Stimulated activated effector memory CD8-positive, alpha-beta T cell treated with anti-CD3 and anti-CD28 coated beads, Interleukin-12 subunit alpha, Interleukin-12 subunit beta, amount 100 ng/mL, for 72 hours (primary cell): ENCODE results near the gene UPF1.
"Not testable (repeated sequence)": the region's sequence is repeated elsewhere in the genome, so short reads cannot be mapped to it uniquely, and the experiment has no call there.

ENCODE experiments used
- ATAC-seq: fragments of 150-1000 bp; cut with Tn5 transposase; 2 replicates; pipeline ENCODE4 v1.10.0; 2021
- DNase-seq, 2 donors: peaks; one replicate each; pipeline ENCODE4 v3.0.0; 2021 to 2022; ENCODE audit warnings: low spot score in 2 of 2
- H3K27ac Mint-ChIP-seq: one replicate; pipeline ENCODE4 v1.8.0; 2022; ENCODE audit warnings: mild to moderate bottlenecking, mixed read lengths
- H3K36me3 Mint-ChIP-seq: one replicate; pipeline ENCODE4 v1.8.0; 2022; ENCODE audit warnings: mild to moderate bottlenecking, mixed read lengths
- H3K4me1 Mint-ChIP-seq: one replicate; pipeline ENCODE4 v1.8.0; 2022; ENCODE audit warnings: mixed read lengths
- H3K4me3 Mint-ChIP-seq: one replicate; pipeline ENCODE4 v1.8.0; 2022; ENCODE audit warnings: mild to moderate bottlenecking, mixed read lengths
- H3K9me3 Mint-ChIP-seq: one replicate; pipeline ENCODE4 v1.8.0; 2022; ENCODE audit warnings: mixed read lengths

The UPF1 gene

DNA sequence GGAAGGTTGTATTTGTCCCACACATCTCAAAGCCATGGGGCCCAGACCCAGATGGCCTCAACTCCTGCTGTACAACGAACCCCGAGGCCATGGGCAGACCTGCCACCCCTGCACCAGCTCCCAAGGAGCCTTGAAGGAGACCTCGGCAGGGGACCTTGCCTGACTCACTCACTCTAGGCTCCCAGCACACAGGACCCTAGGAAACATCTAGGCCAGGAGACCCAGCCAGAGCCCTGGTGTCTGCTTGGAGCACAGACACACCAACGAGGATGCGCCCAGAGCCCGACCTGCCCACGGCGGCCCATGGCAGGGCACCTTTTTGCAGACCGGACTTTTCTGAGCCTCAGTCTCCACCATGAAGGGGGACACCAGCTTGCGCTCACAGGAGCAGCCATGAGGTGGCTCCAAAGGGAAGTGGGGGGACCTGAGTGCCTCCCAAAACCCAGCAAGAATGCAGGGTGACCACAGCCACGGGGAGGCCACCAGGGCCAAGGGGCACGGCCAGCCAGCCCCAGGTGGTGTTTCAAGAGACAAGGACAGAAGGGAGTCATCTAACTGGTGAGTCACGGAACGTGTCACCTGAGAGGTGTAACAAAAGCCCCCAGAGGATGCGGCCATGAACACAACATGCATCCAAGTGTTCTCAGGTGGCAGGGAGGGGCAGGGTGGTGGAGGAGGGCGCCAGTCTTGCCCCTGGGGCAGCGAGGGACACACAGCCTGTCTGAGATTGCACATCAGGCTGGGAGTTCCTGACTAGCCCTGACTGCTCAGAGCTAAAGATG, 69.1 kb downstream of the UPF1 start:
- ATAC-seq (no peak), DNase-seq (no peak)
- no peaks in the 10 kb centered on the region for H3K9me3 Mint-ChIP-seq
- no peak overlapping the region for H3K4me3 Mint-ChIP-seq
- peaks cover 52% of the 10 kb centered on the region for H3K36me3 Mint-ChIP-seq
- H3K27ac Mint-ChIP-seq = no peak overlapping the region
- peaks cover 16% of the 10 kb centered on the region for H3K4me1 Mint-ChIP-seq

DNA sequence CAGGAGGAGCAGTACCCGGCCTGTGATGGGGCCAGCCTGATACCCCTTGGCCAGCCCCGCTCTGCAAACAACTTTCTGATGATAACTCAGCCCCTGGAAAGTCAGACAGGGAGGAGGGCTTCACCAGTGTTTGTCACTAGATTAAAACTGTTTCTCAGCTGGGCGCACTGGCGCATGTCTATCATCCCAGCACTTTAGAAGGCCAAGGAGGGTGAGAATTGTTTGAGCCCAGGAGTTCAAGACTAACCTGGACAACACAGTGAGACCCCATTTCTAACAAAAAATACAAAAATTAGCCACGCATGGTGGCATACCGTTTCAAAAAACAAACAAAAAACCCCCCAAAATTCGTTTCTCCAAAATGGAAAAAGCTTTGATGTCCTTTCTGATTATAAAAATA, 69.7 kb downstream of the UPF1 start:
- ATAC-seq (no peak), DNase-seq (no peak)
- no peak overlapping the region for H3K27ac Mint-ChIP-seq
- peaks cover 58% of the 10 kb centered on the region for H3K36me3 Mint-ChIP-seq
- no peak overlapping the region for H3K4me3 Mint-ChIP-seq
- H3K4me1 Mint-ChIP-seq = peaks cover 12% of the 10 kb centered on the region
- no peaks in the 10 kb centered on the region for H3K9me3 Mint-ChIP-seq

DNA sequence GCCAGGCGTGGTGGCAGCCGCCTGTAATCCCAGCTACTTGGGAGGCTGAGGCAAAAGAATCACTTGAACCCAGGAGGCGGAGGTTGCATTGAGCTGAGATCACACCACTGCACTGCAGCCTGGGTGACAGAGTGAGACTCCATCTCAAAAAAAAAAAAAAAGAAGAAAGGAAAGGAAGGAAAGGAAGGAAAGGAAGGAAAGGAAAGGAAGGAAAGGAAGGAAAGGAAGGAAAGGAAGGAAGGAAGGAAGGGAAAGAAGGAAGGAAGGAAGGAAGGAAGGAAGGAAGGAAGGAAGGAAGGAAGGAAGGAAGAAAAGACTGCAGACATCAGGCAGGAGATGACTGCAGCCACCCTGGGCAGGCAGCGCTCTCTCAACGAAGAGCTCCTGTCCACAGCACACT, 70.8 kb downstream of the UPF1 start:
- not testable (repeated sequence) for ATAC-seq, DNase-seq, H3K4me1 Mint-ChIP-seq, H3K4me3 Mint-ChIP-seq, H3K9me3 Mint-ChIP-seq
- Mint-ChIP-seq H3K36me3 (peaks cover 57% of the 10 kb centered on the region), H3K27ac (peak overlapping the region; percentile 56)

DNA sequence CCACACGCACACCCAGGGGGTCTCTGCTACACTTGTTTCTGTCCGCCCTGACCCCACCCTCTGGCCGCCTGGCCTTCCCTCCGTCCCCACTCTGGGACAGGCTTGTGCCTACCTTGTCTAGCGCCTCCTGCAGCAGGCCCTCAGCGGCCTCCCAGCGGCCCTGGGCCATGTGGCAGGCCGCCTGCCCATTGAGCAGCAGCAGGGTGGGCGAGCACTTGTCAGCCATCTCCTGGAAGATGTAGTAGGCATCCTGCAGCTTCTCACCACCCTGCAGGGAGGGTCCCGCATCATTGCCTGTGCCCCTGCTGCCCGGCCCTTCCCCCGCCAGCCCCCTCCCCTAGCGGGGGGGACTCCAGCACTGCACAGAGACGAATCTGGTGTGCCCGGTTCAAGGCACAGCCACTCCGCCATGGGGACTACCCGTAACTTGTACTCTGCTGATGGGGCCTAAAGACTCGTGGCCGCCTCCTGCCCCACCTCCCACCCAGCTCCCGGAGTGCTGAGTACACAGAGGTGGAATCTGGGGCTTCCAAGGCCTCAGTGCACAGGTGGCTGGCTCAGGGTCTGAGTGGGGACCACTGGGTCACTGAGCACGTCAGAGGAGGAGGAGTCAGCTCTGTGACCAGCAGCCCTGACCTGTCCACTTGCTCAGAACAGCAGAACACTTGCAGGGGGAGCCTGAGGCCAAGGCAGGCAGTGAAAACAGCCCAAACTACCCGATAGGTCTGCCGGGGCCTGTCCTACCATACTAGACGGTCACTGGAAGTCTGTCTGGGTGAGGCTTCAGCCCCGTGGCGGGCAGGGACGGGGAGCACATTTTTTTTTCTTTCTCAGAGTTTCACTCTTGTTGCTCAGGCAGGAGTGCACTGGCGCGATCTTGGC, 71.6 kb downstream of the UPF1 start:
- H3K36me3 Mint-ChIP-seq = peaks cover 53% of the 10 kb centered on the region
- no peaks in the 10 kb centered on the region for H3K9me3 Mint-ChIP-seq
- DNase-seq (no peak), ATAC-seq (no peak)
- peak overlapping the region; percentile 61 for H3K27ac Mint-ChIP-seq
- no peak overlapping the region for H3K4me3 Mint-ChIP-seq
- H3K4me1 Mint-ChIP-seq = no peaks in the 10 kb centered on the region

DNA sequence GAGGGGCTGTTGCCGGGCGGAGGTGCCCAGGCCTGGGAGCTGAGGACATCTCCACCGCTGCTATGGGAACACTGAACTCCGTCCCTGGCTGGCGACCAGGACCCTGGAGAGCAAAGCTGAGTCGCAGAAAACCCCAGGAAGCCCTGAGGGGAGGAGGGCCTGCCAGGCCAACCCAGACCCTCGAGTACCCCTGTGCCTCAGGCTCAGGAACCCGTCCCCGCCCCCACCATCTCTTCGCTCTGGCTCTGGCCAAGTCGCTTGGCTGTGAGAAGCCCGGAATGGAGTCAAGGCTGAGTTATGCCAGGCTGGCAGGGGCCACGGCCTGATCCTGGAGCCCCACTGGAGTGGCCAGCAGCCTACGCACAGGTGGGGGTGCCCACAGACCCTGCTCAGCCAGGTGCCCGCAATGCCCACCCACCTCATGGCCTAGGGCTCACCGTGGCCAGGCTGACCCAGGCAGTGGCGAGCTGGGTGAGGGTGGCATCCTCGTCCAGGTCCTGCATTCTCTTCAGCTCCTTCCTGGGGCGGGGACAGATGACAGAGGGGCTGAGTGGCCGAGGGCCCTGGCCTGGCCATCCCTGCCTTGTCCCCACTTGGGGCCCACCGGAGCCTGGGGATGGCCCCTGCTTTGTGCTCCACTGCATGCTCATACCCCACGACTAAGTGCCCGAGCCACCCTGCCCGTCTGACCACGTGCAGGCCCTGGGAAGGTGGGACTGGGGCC, 72.7 kb downstream of the UPF1 start:
- H3K4me3 Mint-ChIP-seq = no peak overlapping the region
- H3K9me3 Mint-ChIP-seq = no peaks in the 10 kb centered on the region
- H3K27ac Mint-ChIP-seq = no peak overlapping the region
- no peak for DNase-seq
- peaks cover 63% of the 10 kb centered on the region for H3K36me3 Mint-ChIP-seq
- H3K4me1 Mint-ChIP-seq = peaks cover under 1% of the 10 kb centered on the region
- ATAC-seq = no peak

DNA sequence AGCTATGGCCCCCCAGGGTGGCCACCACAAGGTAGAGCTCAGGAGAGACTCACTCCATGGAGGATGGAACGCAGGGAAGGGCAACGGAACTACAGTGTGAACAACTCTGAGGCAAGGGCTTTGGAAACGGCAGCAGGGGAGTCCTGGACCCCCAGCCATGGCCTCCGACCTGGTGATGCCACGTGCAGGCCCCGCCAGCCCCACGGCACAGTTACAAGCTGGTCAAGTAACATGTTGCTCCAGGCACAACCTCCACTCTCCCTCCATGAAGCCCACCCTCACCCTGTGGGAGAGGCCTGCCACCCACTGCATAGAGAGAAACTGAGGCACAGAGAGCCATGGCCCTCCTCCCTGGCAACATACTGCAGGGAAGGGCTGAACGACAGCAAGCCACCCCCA, 73.3 kb downstream of the UPF1 start:
- Mint-ChIP-seq H3K4me1 (peaks cover 6% of the 10 kb centered on the region), H3K4me3 (no peak overlapping the region), H3K9me3 (no peaks in the 10 kb centered on the region), H3K36me3 (peaks cover 63% of the 10 kb centered on the region), H3K27ac (no peak overlapping the region)
- no peak for DNase-seq
- ATAC-seq = no peak

DNA sequence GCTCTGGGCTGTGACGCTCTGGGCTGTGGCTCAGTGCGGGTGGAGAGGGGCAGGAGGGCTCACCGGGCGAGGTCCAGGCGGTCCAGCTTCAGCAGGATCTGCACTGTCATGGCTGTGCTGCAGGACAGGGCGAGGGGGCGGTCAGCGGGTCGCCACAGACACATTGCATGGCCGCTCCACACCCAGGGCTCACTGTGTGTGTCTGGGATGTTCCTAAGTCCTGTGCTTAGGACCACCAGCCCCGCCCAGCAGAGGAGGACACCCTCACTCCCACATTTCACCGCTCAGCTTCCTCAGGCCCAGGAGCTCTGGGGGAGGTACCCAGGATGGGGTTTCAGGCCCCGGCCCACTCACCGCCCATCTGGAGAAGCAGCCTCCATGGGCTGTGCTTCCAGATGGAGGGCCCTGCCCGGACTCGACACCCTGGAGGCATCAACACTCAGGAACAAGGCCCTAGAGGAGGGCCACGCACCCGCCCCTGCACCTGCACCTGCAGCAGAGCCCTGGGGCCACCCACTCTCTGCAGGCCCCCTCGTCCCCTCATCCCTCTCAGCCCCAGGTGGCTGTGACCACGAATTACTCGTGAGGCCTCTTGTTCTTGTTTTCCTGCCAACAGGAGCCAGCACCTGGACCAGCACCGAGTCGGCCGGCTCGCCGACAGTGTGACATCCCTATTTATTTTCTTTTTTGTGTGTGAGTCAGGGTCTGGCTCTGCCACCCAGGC, 73.9 kb downstream of the UPF1 start:
- Mint-ChIP-seq H3K9me3 (no peaks in the 10 kb centered on the region), H3K4me1 (peaks cover 6% of the 10 kb centered on the region), H3K27ac (no peak overlapping the region), H3K36me3 (peaks cover 64% of the 10 kb centered on the region), H3K4me3 (no peak overlapping the region)
- ATAC-seq = no peak
- DNase-seq = no peak

DNA sequence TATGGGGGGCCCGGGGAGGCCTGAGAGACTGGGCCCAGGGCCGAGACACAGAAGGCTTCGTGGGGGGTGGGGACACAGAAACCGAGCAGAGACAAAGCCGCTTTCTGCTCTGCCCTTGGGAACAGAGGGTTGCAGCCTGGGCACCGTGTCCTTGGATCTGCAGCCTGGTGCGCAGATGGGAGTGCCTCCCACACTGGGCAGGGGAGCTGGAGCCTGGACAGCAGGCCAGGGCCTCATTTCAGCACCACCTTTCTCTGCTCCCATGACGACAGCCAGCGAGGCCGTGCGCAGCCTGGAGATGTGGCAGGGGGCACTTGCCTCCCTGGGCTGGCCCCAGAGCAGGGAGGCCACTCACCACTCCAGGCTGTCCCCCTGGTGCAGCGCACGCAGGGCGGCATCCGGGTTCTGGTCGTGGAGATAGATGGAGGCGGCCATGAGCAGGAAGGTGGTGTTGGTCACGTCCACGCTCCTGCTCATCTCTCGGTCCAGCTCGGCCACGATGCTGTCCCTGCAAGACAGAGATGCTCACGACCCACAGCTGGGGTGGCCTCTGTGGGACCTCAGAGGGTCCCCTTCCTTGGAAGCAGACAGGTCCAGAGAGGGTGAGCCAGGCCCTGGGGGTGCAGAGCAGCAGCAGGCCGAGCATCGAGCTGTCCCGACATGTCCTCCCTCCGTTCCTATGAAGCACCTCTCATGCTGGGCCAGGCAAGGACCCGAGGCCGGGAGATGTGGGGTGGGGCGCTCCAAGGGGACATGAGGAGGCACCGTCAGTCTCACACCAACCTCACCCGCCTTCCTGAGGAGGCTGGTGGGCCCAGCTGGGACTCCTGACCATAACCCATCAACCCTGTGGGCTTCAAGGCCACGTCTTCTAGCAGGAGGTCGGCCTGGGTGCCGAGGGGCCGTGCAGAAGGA, 75.1 kb downstream of the UPF1 start:
- Mint-ChIP-seq H3K36me3 (peaks cover 69% of the 10 kb centered on the region), H3K4me1 (peaks cover 6% of the 10 kb centered on the region), H3K27ac (no peak overlapping the region), H3K9me3 (no peaks in the 10 kb centered on the region), H3K4me3 (no peak overlapping the region)
- no peak for ATAC-seq
- no peak for DNase-seq

DNA sequence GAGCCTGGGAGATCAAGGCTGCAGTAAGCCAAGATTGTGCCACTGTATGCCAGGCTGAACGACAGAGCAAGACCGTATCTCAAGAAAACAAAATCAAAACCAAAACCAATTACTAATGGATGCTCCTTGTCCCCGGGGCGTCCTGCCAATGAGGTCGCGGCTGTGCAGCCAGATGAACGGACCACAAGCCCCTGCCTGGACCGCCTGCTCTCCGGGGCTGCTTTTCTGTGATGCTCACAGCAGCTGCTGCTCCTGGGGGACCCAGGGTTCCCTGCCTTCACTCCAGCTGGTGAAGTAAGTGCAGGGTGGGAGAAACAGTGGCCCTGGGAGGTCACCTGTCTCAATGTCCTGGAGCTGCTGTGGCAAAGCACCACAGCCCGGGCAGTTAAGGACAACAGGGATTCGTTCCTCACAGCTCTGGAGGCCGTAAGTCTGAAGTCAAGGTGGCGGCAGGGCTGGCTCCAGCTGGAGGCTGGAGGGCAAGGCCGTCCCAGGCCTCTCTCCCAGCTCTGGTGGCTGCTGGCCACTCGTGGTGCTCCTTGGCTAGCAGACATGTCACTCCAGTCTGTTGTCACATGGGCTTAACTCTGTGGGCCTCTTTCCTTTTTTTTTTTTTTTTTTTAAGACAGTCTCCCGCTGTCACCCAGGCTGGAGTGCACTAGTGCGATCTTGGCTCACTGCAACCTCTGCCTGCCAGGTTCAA, 77.3 kb downstream of the UPF1 start:
- no peak overlapping the region for H3K4me3 Mint-ChIP-seq
- H3K36me3 Mint-ChIP-seq = peaks cover 70% of the 10 kb centered on the region
- DNase-seq (no peak), ATAC-seq (no peak)
- H3K9me3 Mint-ChIP-seq = no peaks in the 10 kb centered on the region
- no peak overlapping the region for H3K27ac Mint-ChIP-seq
- peaks cover 21% of the 10 kb centered on the region for H3K4me1 Mint-ChIP-seq

DNA sequence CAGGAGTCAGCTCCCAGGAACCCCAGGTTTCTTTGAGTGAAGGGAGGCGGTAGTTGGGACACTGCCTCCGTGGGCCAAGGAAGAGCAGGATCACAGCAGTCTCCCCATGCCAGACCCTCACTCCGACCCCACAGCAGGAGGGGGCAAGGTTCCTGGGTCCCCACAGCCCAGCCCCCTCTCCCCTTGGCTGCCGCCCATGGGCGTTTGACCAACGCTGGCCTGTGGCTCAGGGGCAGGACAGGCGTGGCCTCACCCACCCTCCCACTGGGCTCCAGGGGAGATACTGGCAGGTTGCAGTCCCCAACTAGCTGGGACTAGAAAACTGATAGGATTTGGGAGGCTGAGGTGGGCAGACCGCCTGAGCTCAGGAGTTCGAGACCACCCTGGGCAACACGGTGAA, 78.3 kb downstream of the UPF1 start:
- DNase-seq (no peak), ATAC-seq (no peak)
- Mint-ChIP-seq H3K36me3 (peaks cover 76% of the 10 kb centered on the region), H3K9me3 (no peaks in the 10 kb centered on the region), H3K27ac (no peak overlapping the region), H3K4me3 (no peak overlapping the region), H3K4me1 (peaks cover 25% of the 10 kb centered on the region)

DNA sequence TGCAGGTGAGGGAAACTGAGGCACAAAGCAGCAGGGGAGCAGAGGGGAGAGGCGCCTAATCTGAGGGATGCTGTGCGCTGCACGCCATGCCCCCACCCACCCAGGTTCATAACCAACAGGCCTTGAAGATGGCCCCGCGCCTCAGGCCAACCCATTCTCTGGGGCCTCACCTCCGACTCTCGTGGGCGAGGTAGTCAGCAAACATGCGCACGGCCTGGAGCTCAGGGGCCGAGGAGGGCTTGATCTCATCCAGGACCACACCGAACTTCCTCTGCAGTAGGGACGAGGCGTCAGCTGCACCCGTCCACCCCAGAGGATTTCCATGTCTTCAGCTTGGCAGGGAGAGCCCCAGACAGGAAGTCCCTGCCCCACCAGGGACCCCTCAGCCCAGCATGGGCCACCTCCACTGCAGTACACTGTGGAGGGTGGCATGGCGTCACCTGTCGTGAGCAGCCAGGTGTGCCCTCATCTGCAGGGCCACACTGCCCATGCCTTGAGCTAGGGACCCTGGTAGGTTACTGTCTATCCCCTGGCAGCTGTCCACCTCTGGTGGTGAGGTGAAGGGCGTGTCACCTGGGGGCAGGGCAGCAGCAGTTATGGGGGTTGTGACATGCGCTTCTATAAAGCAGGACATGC, 79.2 kb downstream of the UPF1 start:
- H3K4me3 Mint-ChIP-seq = no peak overlapping the region
- no peak overlapping the region for H3K27ac Mint-ChIP-seq
- DNase-seq = no peak
- ATAC-seq = no peak
- peaks cover 76% of the 10 kb centered on the region for H3K36me3 Mint-ChIP-seq
- no peaks in the 10 kb centered on the region for H3K9me3 Mint-ChIP-seq
- peaks cover 28% of the 10 kb centered on the region for H3K4me1 Mint-ChIP-seq

DNA sequence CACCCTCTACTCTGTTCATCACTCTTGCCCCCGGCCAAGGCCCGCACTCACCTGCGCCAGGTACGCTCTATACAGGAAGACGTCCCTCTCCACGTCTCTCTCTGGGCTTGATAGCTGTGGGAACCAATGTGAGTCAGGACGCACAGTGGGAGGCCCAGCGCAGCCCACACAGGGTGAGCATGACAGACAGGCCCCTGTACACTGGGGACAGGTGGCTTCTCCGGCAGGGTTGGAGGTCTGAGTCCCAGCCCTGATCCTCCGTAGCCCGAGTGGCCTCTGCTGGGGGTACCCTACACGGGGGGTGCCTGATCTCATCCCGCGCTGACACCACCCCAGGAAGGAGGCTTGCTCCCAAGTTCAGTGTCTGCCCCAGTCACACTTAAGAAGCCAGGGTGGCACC, 81.2 kb downstream of the UPF1 start:
- ATAC-seq (no peak), DNase-seq (no peak)
- H3K4me1 Mint-ChIP-seq = peaks cover 41% of the 10 kb centered on the region
- H3K4me3 Mint-ChIP-seq = no peak overlapping the region
- H3K27ac Mint-ChIP-seq = no peak overlapping the region
- H3K36me3 Mint-ChIP-seq = peaks cover 89% of the 10 kb centered on the region
- no peaks in the 10 kb centered on the region for H3K9me3 Mint-ChIP-seq

DNA sequence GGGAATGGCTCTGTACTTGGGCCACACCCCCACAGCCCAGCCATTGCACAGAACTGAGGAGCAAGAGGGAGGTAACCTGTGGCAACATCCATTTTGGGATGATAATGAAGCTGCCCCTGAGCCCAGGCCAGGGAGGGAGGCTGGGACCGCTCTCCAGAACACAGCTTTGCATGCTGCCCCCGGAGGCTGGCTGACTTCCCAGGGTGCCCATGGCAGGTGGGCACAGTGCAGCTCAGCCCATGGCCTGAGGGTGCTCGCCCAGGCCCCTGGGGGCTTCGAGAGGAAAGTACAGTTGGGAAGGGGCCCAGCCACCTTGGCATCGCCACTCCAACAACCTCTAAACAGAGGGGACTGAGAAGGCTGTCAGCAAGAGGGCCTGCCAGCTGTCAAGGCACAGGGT, 81.7 kb downstream of the UPF1 start:
- Mint-ChIP-seq H3K36me3 (peaks cover 92% of the 10 kb centered on the region), H3K4me1 (peaks cover 45% of the 10 kb centered on the region), H3K4me3 (no peak overlapping the region), H3K9me3 (no peaks in the 10 kb centered on the region), H3K27ac (no peak overlapping the region)
- no peak for DNase-seq
- no peak for ATAC-seq
